Neural progenitor cell (in vitro differentiated cells): ENCODE data around the gene GCFC2. TPM values are rescaled to one million over a fixed set of nuclear protein-coding genes. Genes with fewer than 3 reads are reported as not detected.

Source experiments
- DNase-seq: peaks from one replicate; pipeline ENCODE4 v3.0.0-alpha.2; 2016; ENCODE audit warnings: low spot score
- H2AFZ ChIP-seq: fragments of 200-600 bp; sonication (generic); replicated peaks from 2 replicates; pipeline ENCODE4 v1.6.1; 2016; ENCODE audit warnings: antibody characterized with exemption
- H3F3A ChIP-seq: fragments of 200-600 bp; sonication (generic); 2 replicates; pipeline ENCODE4 v1.6.1; 2016; ENCODE audit warnings: antibody characterized with exemption, low read depth
- H3K27ac ChIP-seq: fragments of 200-600 bp; sonication (generic); 2 replicates; pipeline ENCODE4 v1.5.1; 2016; ENCODE audit warnings: mild to moderate bottlenecking
- H3K27me3 ChIP-seq: fragments of 200-600 bp; sonication (generic); 2 replicates; pipeline ENCODE4 v1.6.1; 2016; ENCODE audit warnings: mild to moderate bottlenecking, moderate library complexity
- H3K36me3 ChIP-seq: fragments of 200-600 bp; sonication (generic); 2 replicates; pipeline ENCODE4 v1.5.1; 2016
- H3K4me1 ChIP-seq: fragments of 200-600 bp; sonication (generic); 2 replicates; pipeline ENCODE4 v1.6.1; 2016; ENCODE audit warnings: mixed run types
- H3K4me2 ChIP-seq: fragments of 200-600 bp; sonication (generic); 2 replicates; pipeline ENCODE4 v1.6.1; 2016
- H3K4me3 ChIP-seq: fragments of 200-600 bp; sonication (generic); 2 replicates; pipeline ENCODE4 v1.5.1; 2016
- H3K79me2 ChIP-seq: fragments of 200-600 bp; sonication (generic); 2 replicates; pipeline ENCODE4 v1.6.1; 2016; ENCODE audit warnings: low read depth
- H3K9ac ChIP-seq: fragments of 200-600 bp; sonication (generic); 2 replicates; pipeline ENCODE4 v1.6.1; 2016
- H3K9me3 ChIP-seq: fragments of 200-600 bp; sonication (generic); 2 replicates; pipeline ENCODE4 v1.5.1; 2016; ENCODE audit warnings: low read depth
- H4K20me1 ChIP-seq: fragments of 200-600 bp; sonication (generic); 2 replicates; pipeline ENCODE4 v1.6.1; 2016; ENCODE audit warnings: low read depth
- H3K27ac Mint-ChIP-seq: 3 replicates; pipeline ENCODE4 v1.8.0; 2021; ENCODE audit warnings: mixed read lengths
- H3K27me3 Mint-ChIP-seq: 2 replicates; pipeline ENCODE4 v1.8.0; 2022; ENCODE audit warnings: low read depth, mild to moderate bottlenecking, inconsistent platforms, moderate library complexity, mixed read lengths; ENCODE audit not compliant: insufficient read depth
- H3K36me3 Mint-ChIP-seq: 3 replicates; pipeline ENCODE4 v1.8.0; 2021; ENCODE audit warnings: mixed read lengths
- H3K4me1 Mint-ChIP-seq: 3 replicates; pipeline ENCODE4 v1.8.0; 2021; ENCODE audit warnings: mixed read lengths
- H3K4me3 Mint-ChIP-seq: 3 replicates; pipeline ENCODE4 v1.8.0; 2021; ENCODE audit warnings: mild to moderate bottlenecking, moderate library complexity, mixed read lengths
- H3K9me3 Mint-ChIP-seq: 3 replicates; pipeline ENCODE4 v1.8.0; 2020; ENCODE audit warnings: mixed read lengths
- EZH2 ChIP-seq: fragments of 200-600 bp; sonication (generic); IDR thresholded peaks from 2 replicates; pipeline ENCODE4 v1.6.1; 2017; ENCODE audit warnings: antibody characterized with exemption, mild to moderate bottlenecking, moderate library complexity
- EZH2phosphoT487 ChIP-seq: fragments of 200-600 bp; sonication (generic); IDR thresholded peaks from 2 replicates; pipeline ENCODE4 v1.6.1; 2017; ENCODE audit warnings: antibody characterized with exemption
- total RNA-seq: library from RNA; depleted of rRNA; stranded (reverse); fragments of >200 nt; gene quantifications from 2 replicates; pipeline ENCODE4 v1.2.3, GENCODE V29; 2015; ENCODE audit warnings: low replicate concordance
- TF ChIP-seq, protein P1 (sequence below): fragments of 200-600 bp; sonication (generic); IDR thresholded peaks from 2 replicates; pipeline ENCODE4 v1.5.1; 2017; ENCODE audit warnings: antibody characterized with exemption, mild to moderate bottlenecking

The GCFC2 gene
- total RNA-seq, 1 donor from 2014 or later: 58.4 TPM

DNA sequence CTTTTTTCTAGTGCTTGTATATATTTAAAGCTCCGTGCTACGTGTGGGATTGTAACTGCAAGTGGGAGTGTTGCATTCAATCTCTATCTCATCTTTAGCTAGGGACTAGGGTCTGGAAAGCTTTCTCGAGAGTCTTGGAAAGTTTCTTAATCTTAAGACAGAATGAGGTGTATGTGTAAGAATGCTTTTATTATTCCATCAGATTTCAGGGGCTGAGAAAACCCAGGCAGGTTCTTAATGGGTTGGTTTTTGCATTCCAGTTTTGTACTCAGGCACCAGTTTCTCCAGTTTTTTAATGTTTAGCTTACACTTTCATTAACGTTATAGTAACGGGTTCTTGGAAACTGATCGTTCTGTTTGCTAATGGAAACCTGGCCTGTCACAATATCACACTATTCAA is 43.8 kb downstream of the GCFC2 start:
- Histone ChIP-seq H2AFZ (no peak overlapping the region), H3K79me2 (no peaks in the 10 kb centered on the region), H3K4me1 (no peaks in the 10 kb centered on the region), H3K27ac (no peak overlapping the region), H3F3A (peaks cover 7% of the 10 kb centered on the region), H3K27me3 (no peaks in the 10 kb centered on the region), H3K4me3 (no peak overlapping the region), H3K9me3 (no peaks in the 10 kb centered on the region), H3K4me2 (no peak overlapping the region), H3K36me3 (peaks cover 37% of the 10 kb centered on the region), H4K20me1 (peaks cover 4% of the 10 kb centered on the region), H3K9ac (no peak overlapping the region)
- Mint-ChIP-seq H3K27ac (no peak overlapping the region), H3K36me3 (peaks cover 24% of the 10 kb centered on the region), H3K4me1 (no peaks in the 10 kb centered on the region), H3K9me3 (no peaks in the 10 kb centered on the region), H3K27me3 (no peaks in the 10 kb centered on the region), H3K4me3 (no peak overlapping the region)
- DNase-seq: no peak
- TF ChIP-seq EZH2phosphoT487: no peak
- no peak for TF ChIP-seq EZH2
- TF ChIP-seq, protein P1, sequence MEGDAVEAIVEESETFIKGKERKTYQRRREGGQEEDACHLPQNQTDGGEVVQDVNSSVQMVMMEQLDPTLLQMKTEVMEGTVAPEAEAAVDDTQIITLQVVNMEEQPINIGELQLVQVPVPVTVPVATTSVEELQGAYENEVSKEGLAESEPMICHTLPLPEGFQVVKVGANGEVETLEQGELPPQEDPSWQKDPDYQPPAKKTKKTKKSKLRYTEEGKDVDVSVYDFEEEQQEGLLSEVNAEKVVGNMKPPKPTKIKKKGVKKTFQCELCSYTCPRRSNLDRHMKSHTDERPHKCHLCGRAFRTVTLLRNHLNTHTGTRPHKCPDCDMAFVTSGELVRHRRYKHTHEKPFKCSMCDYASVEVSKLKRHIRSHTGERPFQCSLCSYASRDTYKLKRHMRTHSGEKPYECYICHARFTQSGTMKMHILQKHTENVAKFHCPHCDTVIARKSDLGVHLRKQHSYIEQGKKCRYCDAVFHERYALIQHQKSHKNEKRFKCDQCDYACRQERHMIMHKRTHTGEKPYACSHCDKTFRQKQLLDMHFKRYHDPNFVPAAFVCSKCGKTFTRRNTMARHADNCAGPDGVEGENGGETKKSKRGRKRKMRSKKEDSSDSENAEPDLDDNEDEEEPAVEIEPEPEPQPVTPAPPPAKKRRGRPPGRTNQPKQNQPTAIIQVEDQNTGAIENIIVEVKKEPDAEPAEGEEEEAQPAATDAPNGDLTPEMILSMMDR: no peak

DNA sequence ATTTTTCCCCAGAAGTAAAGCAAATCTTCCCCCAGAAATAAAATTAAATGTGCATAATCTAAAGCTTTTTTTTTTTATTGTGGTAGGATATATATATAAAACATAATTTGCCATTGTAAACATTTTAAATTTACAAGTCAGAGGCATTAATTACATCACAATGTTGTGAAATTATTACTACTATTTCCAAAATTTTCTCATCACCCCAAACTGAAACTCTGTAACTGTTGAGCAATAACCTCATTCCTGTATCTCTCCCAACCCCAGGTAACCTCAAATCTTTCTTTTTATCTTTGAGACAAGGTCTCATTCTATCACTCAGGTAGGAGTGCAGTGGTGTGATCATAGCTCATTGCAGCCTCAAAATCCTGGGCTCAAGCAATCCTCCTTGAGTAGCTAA is 52.9 kb downstream of the GCFC2 start:
- no peak overlapping the region for H2AFZ ChIP-seq
- peaks cover 39% of the 10 kb centered on the region for H3K36me3 ChIP-seq
- H3K4me2 ChIP-seq: no peak overlapping the region
- no peak overlapping the region for H3K4me3 ChIP-seq
- H3K27me3 ChIP-seq: no peaks in the 10 kb centered on the region
- peaks cover 3% of the 10 kb centered on the region for H4K20me1 ChIP-seq
- peaks cover 42% of the 10 kb centered on the region for H3K79me2 ChIP-seq
- H3K27me3 Mint-ChIP-seq: no peaks in the 10 kb centered on the region
- H3K9me3 Mint-ChIP-seq: peaks cover 10% of the 10 kb centered on the region
- no peak overlapping the region for H3K27ac ChIP-seq
- H3K9me3 ChIP-seq: no peaks in the 10 kb centered on the region
- no peaks in the 10 kb centered on the region for H3K4me1 ChIP-seq
- TF ChIP-seq, protein P1: no peak
- TF ChIP-seq EZH2phosphoT487 (no peak), EZH2 (no peak)
- DNase-seq: no peak
- no peaks in the 10 kb centered on the region for H3K4me1 Mint-ChIP-seq
- H3K36me3 Mint-ChIP-seq: peaks cover 77% of the 10 kb centered on the region
- no peak overlapping the region for H3K4me3 Mint-ChIP-seq
- H3F3A ChIP-seq: no peaks in the 10 kb centered on the region
- no peak overlapping the region for H3K9ac ChIP-seq
- H3K27ac Mint-ChIP-seq: no peak overlapping the region

DNA sequence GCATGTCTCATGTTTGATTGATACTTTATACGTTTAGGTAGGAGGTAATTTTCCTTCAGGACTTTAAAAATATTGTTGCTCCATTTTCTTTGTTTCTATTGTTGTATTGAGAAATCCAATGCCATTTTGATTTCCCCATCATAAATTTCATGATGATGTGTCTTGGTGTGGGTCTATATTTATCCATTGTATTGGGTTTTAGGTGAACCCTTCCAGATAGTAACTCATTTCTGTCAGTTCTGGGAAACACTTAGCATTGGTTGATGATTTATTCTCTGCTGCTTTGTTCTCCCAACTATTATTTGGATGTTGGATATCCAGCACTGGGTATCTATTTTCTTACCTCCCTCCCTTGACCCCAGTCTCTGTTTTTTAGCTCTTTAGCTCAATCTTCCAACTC is 54.2 kb downstream of the GCFC2 start:
- no peaks in the 10 kb centered on the region for H3K27me3 Mint-ChIP-seq
- peaks cover 81% of the 10 kb centered on the region for H3K36me3 Mint-ChIP-seq
- no peak overlapping the region for H3K4me2 ChIP-seq
- no peaks in the 10 kb centered on the region for H3K9me3 ChIP-seq
- H3K4me1 Mint-ChIP-seq: no peaks in the 10 kb centered on the region
- H3K4me3 ChIP-seq: no peak overlapping the region
- H3K27me3 ChIP-seq: no peaks in the 10 kb centered on the region
- H3K9me3 Mint-ChIP-seq: peaks cover 10% of the 10 kb centered on the region
- H3K79me2 ChIP-seq: peaks cover 42% of the 10 kb centered on the region
- H3K27ac Mint-ChIP-seq: no peak overlapping the region
- H3K9ac ChIP-seq: no peak overlapping the region
- H2AFZ ChIP-seq: no peak overlapping the region
- TF ChIP-seq EZH2: no peak
- TF ChIP-seq, protein P1: no peak
- no peak for TF ChIP-seq EZH2phosphoT487
- H3K4me3 Mint-ChIP-seq: no peak overlapping the region
- no peaks in the 10 kb centered on the region for H3K4me1 ChIP-seq
- H3F3A ChIP-seq: no peaks in the 10 kb centered on the region
- peaks cover 50% of the 10 kb centered on the region for H3K36me3 ChIP-seq
- no peak overlapping the region for H3K27ac ChIP-seq
- DNase-seq: no peak
- H4K20me1 ChIP-seq: peaks cover 3% of the 10 kb centered on the region
